ENCODE measurements around the gene ZDHHC11. TPM values are rescaled to one million over a fixed set of nuclear protein-coding genes. Genes with fewer than 3 reads are reported as not detected.

ZDHHC11 gene
- total RNA-seq, 1 donor from 2014 or later: not detected

DNA sequence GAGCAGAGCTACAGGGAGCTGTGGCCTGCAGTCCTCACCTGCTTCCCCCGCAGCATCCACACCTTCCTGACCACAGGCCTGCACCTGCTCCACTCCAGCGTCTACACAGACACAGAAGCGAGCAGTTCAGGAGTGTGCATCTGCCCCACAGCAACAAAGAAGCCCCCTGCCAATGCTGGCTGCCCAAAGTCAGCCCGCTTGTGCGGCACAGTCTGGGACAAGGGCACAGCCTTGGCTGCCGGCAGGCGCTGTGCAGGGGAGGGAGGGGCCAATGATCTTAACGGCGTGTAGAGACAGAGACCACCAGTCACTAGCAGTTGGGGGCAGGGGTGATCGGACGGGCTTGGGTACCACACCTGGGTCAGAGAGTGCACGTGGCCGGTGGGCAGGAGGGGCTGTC, 35.2 kb upstream of the ZDHHC11 start:
- Histone ChIP-seq H3K27ac (no peak overlapping the region), H3K27me3 (no peaks in the 10 kb centered on the region), H3K4me1 (no peaks in the 10 kb centered on the region), H3K4me3 (no peak overlapping the region), H3K9me3 (no peaks in the 10 kb centered on the region), H3K36me3 (peaks cover 78 to 99% of the 10 kb centered on the region in 2 donors)
- no peak for DNase-seq (ENCODE audit: low spot score in 2 of 2)
- TF ChIP-seq, protein P1, sequence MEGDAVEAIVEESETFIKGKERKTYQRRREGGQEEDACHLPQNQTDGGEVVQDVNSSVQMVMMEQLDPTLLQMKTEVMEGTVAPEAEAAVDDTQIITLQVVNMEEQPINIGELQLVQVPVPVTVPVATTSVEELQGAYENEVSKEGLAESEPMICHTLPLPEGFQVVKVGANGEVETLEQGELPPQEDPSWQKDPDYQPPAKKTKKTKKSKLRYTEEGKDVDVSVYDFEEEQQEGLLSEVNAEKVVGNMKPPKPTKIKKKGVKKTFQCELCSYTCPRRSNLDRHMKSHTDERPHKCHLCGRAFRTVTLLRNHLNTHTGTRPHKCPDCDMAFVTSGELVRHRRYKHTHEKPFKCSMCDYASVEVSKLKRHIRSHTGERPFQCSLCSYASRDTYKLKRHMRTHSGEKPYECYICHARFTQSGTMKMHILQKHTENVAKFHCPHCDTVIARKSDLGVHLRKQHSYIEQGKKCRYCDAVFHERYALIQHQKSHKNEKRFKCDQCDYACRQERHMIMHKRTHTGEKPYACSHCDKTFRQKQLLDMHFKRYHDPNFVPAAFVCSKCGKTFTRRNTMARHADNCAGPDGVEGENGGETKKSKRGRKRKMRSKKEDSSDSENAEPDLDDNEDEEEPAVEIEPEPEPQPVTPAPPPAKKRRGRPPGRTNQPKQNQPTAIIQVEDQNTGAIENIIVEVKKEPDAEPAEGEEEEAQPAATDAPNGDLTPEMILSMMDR (IDR thresholded peaks at IDR 0.05): no peak
- intact Hi-C loops (cut with DNase I): no loop called here

DNA sequence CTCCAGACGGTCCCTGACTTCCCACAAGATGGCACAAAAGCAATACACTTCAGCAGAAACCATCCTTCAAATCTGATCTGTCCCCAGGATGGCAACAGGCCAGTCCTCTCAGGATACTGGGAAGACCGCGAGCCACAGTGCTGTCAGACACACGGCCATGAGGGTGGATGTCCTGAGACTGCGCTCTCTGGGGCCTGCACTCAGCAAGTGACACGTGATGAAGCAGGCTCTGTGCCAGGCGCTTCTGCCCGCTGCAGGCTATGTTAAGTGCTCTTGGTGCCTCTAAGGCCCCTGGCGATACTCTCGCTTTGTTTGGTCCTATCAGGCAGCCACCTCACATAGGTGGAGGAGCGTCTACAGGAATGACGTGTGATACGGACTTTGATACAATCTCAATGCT, 34.7 kb upstream of the ZDHHC11 start:
- no peak overlapping the region for H3K27ac ChIP-seq
- no peak overlapping the region for H3K4me3 ChIP-seq
- intact Hi-C loops (cut with DNase I): no loop called here
- no peaks in the 10 kb centered on the region for H3K4me1 ChIP-seq
- no peaks in the 10 kb centered on the region for H3K27me3 ChIP-seq
- H3K36me3 ChIP-seq: peaks cover 82 to 99% of the 10 kb centered on the region in 2 donors
- DNase-seq (ENCODE audit: low spot score in 2 of 2): no peak
- no peaks in the 10 kb centered on the region for H3K9me3 ChIP-seq
- TF ChIP-seq, protein P1 (IDR thresholded peaks at IDR 0.05): no peak

DNA sequence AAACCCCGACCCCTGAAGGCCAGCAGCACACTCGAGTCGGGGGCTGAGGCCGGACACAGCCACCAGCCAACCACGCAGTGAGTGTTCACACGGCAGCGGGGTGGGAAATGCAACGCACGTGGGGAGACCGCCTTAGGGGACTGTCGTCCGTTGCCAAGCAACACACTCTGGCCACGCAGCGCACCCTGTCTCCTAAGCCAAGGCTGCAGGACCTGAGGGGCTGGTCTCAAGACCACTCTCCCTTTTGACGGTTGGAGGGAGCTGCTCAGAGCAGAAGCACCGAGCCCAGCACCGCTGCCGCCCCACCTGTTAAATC, 34.3 kb upstream of the ZDHHC11 start:
- Histone ChIP-seq H3K36me3 (peaks cover 77 to 96% of the 10 kb centered on the region in 2 donors), H3K9me3 (no peaks in the 10 kb centered on the region), H3K4me3 (no peak overlapping the region), H3K27me3 (no peaks in the 10 kb centered on the region), H3K4me1 (no peaks in the 10 kb centered on the region), H3K27ac (no peak overlapping the region)
- no peak for DNase-seq (ENCODE audit: low spot score in 2 of 2)
- TF ChIP-seq, protein P1 (IDR thresholded peaks at IDR 0.05): no peak
- intact Hi-C loops (cut with DNase I): no loop called here

DNA sequence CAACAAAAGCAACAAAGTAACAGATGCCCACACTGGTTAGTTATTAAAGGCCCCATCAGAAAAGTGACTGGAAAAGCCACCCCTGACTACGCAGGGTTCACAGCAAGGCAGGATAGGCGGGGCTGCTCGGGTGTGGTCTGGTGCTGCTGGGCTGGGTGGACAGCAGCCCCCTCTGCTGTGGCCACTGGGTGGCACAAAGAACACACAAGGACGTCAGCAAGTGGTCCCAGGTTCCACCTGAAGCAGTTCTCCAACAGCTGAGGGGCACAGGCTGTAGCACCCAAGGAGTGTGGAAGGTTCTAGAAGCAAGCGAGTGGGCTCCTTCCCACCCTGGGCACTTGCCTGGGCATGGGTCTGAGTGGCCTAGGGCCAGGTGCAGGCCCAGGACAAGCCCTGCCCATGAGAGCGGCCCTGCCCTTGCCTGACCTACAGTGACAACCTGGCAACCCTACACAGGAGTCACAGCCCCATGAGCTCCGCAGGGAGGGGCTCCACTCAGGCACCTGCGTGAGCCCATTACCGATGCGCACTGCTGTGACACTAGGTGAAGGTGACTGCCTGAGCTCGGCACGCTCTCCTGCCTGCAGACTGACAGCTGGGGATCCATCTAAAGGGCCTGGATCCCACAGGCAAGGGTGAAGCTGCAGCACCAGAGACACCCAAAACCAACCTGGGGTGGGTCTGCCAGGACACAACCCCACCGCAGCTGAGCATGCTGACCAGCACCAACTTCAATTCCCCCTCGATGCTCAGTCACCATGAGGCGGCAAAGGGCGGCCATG, 33.8 kb upstream of the ZDHHC11 start:
- no peak overlapping the region for H3K4me3 ChIP-seq
- no peaks in the 10 kb centered on the region for H3K27me3 ChIP-seq
- intact Hi-C loops (cut with DNase I): no loop called here
- TF ChIP-seq, protein P1 (IDR thresholded peaks at IDR 0.05): no peak
- no peaks in the 10 kb centered on the region for H3K9me3 ChIP-seq
- H3K27ac ChIP-seq: no peak overlapping the region
- peaks cover 72 to 90% of the 10 kb centered on the region in 2 donors for H3K36me3 ChIP-seq
- no peak for DNase-seq (ENCODE audit: low spot score in 2 of 2)
- H3K4me1 ChIP-seq: no peaks in the 10 kb centered on the region

DNA sequence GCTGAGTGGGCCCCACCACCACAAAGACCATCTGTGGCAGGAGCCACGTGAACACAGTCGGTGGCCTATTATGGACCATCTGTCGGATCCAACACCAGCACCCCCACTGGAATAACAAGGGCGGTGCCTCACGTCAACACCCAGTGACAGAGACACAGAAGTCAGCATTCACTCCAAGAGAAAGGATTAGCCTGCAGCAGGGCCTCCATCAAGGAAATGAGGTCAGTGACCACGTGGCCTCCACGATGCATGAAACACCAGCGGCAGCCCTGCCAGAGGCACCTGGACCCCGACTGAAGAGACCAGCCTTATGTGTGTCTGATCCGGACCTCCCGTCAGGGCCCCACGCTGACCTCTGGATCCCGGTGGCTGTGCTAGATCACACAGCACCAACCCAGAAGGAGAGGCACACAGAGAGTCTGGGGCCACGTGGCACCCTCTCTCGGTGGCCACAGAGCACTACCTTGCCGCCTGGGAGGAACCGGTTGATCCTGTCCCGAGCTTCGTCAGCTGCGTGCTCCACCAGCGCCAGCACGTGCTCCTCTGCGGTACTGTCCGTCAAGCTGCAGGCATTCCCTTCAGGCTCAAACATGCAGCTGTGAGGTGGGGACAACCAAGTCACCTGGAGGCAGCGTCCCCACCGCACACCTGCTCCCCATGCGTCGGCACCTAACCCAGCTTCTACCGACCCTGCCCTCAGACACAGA, 32.8 kb upstream of the ZDHHC11 start:
- H3K9me3 ChIP-seq: no peaks in the 10 kb centered on the region
- peaks cover 63 to 81% of the 10 kb centered on the region in 2 donors for H3K36me3 ChIP-seq
- H3K27me3 ChIP-seq: no peaks in the 10 kb centered on the region
- no peak for DNase-seq (ENCODE audit: low spot score in 2 of 2)
- intact Hi-C loops (cut with DNase I): no loop called here
- no peak overlapping the region for H3K27ac ChIP-seq
- TF ChIP-seq, protein P1 (IDR thresholded peaks at IDR 0.05): no peak
- H3K4me1 ChIP-seq: no peaks in the 10 kb centered on the region
- no peak overlapping the region for H3K4me3 ChIP-seq

All from ascending aorta (tissue), 2 donors.